Osteocyte (in vitro differentiated cells): Measurements from ENCODE around the gene INPP4B. TPM values are rescaled to one million over a fixed set of nuclear protein-coding genes. Genes with fewer than 3 reads are reported as not detected.

Experiments used
- DNase-seq: peaks from one replicate; pipeline ENCODE4 v3.0.0; 2021; ENCODE audit warnings: mixed read lengths; ENCODE audit not compliant: unreplicated experiment; ENCODE audit errors: extremely low spot score
- H3K27ac Mint-ChIP-seq: one replicate; pipeline ENCODE4 v1.8.0; 2021; ENCODE audit warnings: mild to moderate bottlenecking, mixed read lengths; ENCODE audit not compliant: unreplicated experiment
- H3K27me3 Mint-ChIP-seq: one replicate; pipeline ENCODE4 v1.8.0; 2021; ENCODE audit warnings: mixed read lengths; ENCODE audit not compliant: unreplicated experiment
- H3K36me3 Mint-ChIP-seq: one replicate; pipeline ENCODE4 v1.8.0; 2021; ENCODE audit warnings: mixed read lengths; ENCODE audit not compliant: unreplicated experiment
- H3K4me1 Mint-ChIP-seq: one replicate; pipeline ENCODE4 v1.8.0; 2021; ENCODE audit warnings: mixed read lengths; ENCODE audit not compliant: unreplicated experiment
- H3K4me3 Mint-ChIP-seq: one replicate; pipeline ENCODE4 v1.8.0; 2021; ENCODE audit warnings: mild to moderate bottlenecking, moderate library complexity, mixed read lengths; ENCODE audit not compliant: unreplicated experiment
- H3K9me3 Mint-ChIP-seq: one replicate; pipeline ENCODE4 v1.8.0; 2021; ENCODE audit warnings: mixed read lengths; ENCODE audit not compliant: unreplicated experiment
- CTCF ChIP-seq: fragments of 200-600 bp; sonication (generic); IDR thresholded peaks from 2 replicates; pipeline ENCODE4 v1.5.0; 2021; ENCODE audit warnings: antibody characterized with exemption, mild to moderate bottlenecking, moderate library complexity
- total RNA-seq: library from RNA; stranded (reverse); gene quantifications from 2 replicates; pipeline ENCODE4 v1.2.1, GENCODE V29; 2021

Gene INPP4B
- total RNA-seq, 1 donor from 2014 or later = 10.9 TPM

GRCh38 chr4:142696334-142697122, 149.6 kb downstream of the INPP4B start:
- no peak for TF ChIP-seq CTCF
- Mint-ChIP-seq H3K27me3 (no peaks in the 10 kb centered on the region), H3K4me1 (no peaks in the 10 kb centered on the region), H3K4me3 (no peak overlapping the region), H3K27ac (no peak overlapping the region), H3K36me3 (no peaks in the 10 kb centered on the region), H3K9me3 (no peaks in the 10 kb centered on the region)
- no peak for DNase-seq

- TF ChIP-seq CTCF = no peak
- Mint-ChIP-seq H3K4me1 (no peaks in the 10 kb centered on the region), H3K27ac (no peak overlapping the region), H3K4me3 (no peak overlapping the region), H3K9me3 (no peaks in the 10 kb centered on the region), H3K36me3 (no peaks in the 10 kb centered on the region), H3K27me3 (peaks cover 5% of the 10 kb centered on the region)
- no peak for DNase-seq
Measured at GRCh38 chr4:142690406-142691163, 155.5 kb downstream of the INPP4B start.

- no peak for TF ChIP-seq CTCF
- Mint-ChIP-seq H3K36me3 (no peaks in the 10 kb centered on the region), H3K27ac (no peak overlapping the region), H3K9me3 (no peaks in the 10 kb centered on the region), H3K4me3 (no peak overlapping the region), H3K27me3 (peaks cover 8% of the 10 kb centered on the region), H3K4me1 (no peaks in the 10 kb centered on the region)
- no peak for DNase-seq
Measured at GRCh38 chr4:142687547-142688275, 158.4 kb downstream of the INPP4B start.

GRCh38 chr4:142686081-142686480, 160.0 kb downstream of the INPP4B start:
- no peak overlapping the region for H3K4me3 Mint-ChIP-seq
- no peak for DNase-seq
- TF ChIP-seq CTCF = no peak
- H3K27ac Mint-ChIP-seq = no peak overlapping the region
- no peaks in the 10 kb centered on the region for H3K9me3 Mint-ChIP-seq
- no peaks in the 10 kb centered on the region for H3K4me1 Mint-ChIP-seq
- no peaks in the 10 kb centered on the region for H3K36me3 Mint-ChIP-seq
- peaks cover 8% of the 10 kb centered on the region for H3K27me3 Mint-ChIP-seq
